ENCODE results near the gene SH3BP2.

DNA sequence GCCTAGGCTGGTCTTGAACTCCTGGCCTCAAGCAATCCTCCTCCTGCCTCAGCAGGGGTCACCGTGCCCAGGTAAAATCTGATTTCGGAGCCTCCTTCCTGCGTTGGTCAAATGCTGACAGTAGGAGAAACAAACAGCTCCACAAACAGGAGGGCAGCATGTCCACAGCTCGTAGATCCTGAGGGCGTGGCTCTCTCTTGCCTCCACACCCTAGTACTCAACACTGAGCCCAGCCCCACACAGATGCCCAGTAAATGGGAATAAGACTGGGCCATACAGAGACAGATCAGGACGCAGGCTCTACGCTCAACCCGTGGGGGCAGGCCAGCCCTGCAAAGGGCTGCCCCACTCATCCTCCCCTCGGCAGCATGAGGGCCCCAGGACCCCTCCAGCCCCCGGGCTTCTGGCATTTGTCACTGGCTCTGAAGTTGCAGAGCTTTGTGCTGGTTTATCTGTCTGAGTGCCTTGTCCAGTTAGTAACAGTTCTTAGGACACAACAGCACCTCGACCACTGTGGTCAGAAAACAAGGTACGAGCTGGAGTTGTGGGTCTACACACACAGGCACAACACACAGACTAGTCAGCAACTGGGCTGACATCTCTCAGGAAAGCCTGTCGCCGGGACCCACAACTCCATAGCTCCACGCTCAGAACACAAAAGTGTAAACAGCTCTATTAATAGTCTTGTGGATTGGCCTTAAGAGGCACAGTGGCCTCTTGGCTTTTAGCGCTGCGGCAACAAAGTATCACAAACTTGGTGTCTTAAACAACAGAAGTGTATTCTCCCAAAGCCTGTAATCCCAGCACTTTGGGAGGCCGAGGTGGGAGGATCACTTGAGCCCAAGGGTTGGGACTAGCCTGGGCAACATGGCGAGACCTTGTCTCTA is 41.9 kb upstream of the SH3BP2 start:
- TF ChIP-seq, protein P1, sequence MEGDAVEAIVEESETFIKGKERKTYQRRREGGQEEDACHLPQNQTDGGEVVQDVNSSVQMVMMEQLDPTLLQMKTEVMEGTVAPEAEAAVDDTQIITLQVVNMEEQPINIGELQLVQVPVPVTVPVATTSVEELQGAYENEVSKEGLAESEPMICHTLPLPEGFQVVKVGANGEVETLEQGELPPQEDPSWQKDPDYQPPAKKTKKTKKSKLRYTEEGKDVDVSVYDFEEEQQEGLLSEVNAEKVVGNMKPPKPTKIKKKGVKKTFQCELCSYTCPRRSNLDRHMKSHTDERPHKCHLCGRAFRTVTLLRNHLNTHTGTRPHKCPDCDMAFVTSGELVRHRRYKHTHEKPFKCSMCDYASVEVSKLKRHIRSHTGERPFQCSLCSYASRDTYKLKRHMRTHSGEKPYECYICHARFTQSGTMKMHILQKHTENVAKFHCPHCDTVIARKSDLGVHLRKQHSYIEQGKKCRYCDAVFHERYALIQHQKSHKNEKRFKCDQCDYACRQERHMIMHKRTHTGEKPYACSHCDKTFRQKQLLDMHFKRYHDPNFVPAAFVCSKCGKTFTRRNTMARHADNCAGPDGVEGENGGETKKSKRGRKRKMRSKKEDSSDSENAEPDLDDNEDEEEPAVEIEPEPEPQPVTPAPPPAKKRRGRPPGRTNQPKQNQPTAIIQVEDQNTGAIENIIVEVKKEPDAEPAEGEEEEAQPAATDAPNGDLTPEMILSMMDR (conservative IDR thresholded peaks at IDR 0.05): no peak
- no peak for TF ChIP-seq EZH2 (IDR thresholded peaks at IDR 0.05; ENCODE audit: low read depth)

Data from PC-9 (cell line).